Parathyroid adenoma (tissue), 2 donors: ENCODE data around the gene TAS2R20.
"Not testable (repeated sequence)": the region's sequence is repeated elsewhere in the genome, so short reads cannot be mapped to it uniquely, and the experiment has no call there.

Source experiments
- H2AFZ ChIP-seq: fragments of 300-600 bp; sonication (generic); one replicate; pipeline ENCODE4 v1.7.0; 2017; ENCODE audit warnings: antibody characterized with exemption, mild to moderate bottlenecking
- H3K27ac ChIP-seq: fragments of 300-600 bp; sonication (generic); one replicate; pipeline ENCODE4 v1.7.0; 2017
- H3K27me3 ChIP-seq: fragments of 300-600 bp; sonication (generic); one replicate; pipeline ENCODE4 v1.7.0; 2017; ENCODE audit warnings: low read length; ENCODE audit not compliant: control insufficient read depth, insufficient read depth
- H3K36me3 ChIP-seq: fragments of 300-600 bp; sonication (generic); one replicate; pipeline ENCODE4 v1.7.0; 2017; ENCODE audit warnings: low read length; ENCODE audit not compliant: control insufficient read depth, insufficient read depth
- H3K4me1 ChIP-seq: fragments of 300-600 bp; sonication (generic); one replicate; pipeline ENCODE4 v1.7.0; 2017; ENCODE audit warnings: control low read depth
- H3K4me2 ChIP-seq: fragments of 300-600 bp; sonication (generic); one replicate; pipeline ENCODE4 v1.7.0; 2017; ENCODE audit warnings: low read length
- H3K4me3 ChIP-seq: fragments of 300-600 bp; sonication (generic); one replicate; pipeline ENCODE4 v1.7.0; 2017; ENCODE audit warnings: low read depth, low read length
- H3K79me2 ChIP-seq: fragments of 300-600 bp; sonication (generic); one replicate; pipeline ENCODE4 v1.7.0; 2017; ENCODE audit warnings: control low read depth
- H3K9ac ChIP-seq: fragments of 300-600 bp; sonication (generic); one replicate; pipeline ENCODE4 v1.7.0; 2017; ENCODE audit warnings: mild to moderate bottlenecking
- H3K9me3 ChIP-seq: fragments of 300-600 bp; sonication (generic); one replicate; pipeline ENCODE4 v1.7.0; 2017; ENCODE audit warnings: low read length; ENCODE audit not compliant: control insufficient read depth
- CTCF ChIP-seq: fragments of 300-600 bp; sonication (generic); IDR thresholded peaks from one replicate; pipeline ENCODE4 v1.7.0; 2017; ENCODE audit warnings: antibody characterized with exemption, mild to moderate bottlenecking
- donor health status: primary hyperparathyroidism.

The TAS2R20 gene

GRCh38 chr12:10998204-10998603, at the start of gene TAS2R20:
TSS of gene TAS2R20 (minus strand) at chr12:10998304. CDS start at chr12:10997875, 429 bp downstream.
- H3K4me1 ChIP-seq, result no peaks in the 10 kb centered on the region
- H2AFZ ChIP-seq, result no peak within 1 kb of the TSS
- H3K4me3 ChIP-seq, result no peak within 1 kb of the TSS
- H3K36me3 ChIP-seq, result no peaks in the 10 kb centered on the region
- no peaks in the 10 kb centered on the region for H3K27me3 ChIP-seq
- H3K27ac ChIP-seq, result no peak within 1 kb of the TSS
- no peak for TF ChIP-seq CTCF
- H3K4me2 ChIP-seq, result no peak within 1 kb of the TSS
- no peaks in the 10 kb centered on the region for H3K79me2 ChIP-seq
- no peaks in the 10 kb centered on the region for H3K9me3 ChIP-seq
- H3K9ac ChIP-seq, result no peak within 1 kb of the TSS

- H3K27me3 ChIP-seq, H3K4me2 ChIP-seq, H3K36me3 ChIP-seq, H2AFZ ChIP-seq, H3K9ac ChIP-seq, H3K79me2 ChIP-seq, H3K27ac ChIP-seq, H3K9me3 ChIP-seq, H3K4me1 ChIP-seq, H3K4me3 ChIP-seq: not testable (repeated sequence)
These were observed 43.3 kb upstream of the TAS2R20 start for GRCh38 chr12:11041366-11041765.

- no peaks in the 10 kb centered on the region for H3K9me3 ChIP-seq
- no peak overlapping the region for H2AFZ ChIP-seq
- H3K4me3 ChIP-seq, result no peak overlapping the region
- no peaks in the 10 kb centered on the region for H3K36me3 ChIP-seq
- H3K27me3 ChIP-seq, result no peaks in the 10 kb centered on the region
- H3K4me2 ChIP-seq, result no peak overlapping the region
- H3K9ac ChIP-seq, result no peak overlapping the region
- no peak overlapping the region for H3K27ac ChIP-seq
- no peaks in the 10 kb centered on the region for H3K4me1 ChIP-seq
- no peak for TF ChIP-seq CTCF
- H3K79me2 ChIP-seq, result peaks cover 5% of the 10 kb centered on the region
These were observed 42.1 kb upstream of the TAS2R20 start for GRCh38 chr12:11040162-11040561.

GRCh38 chr12:11039171-11039570, 41.1 kb upstream of the TAS2R20 start:
- Histone ChIP-seq H3K4me1 (no peaks in the 10 kb centered on the region), H2AFZ (no peak overlapping the region), H3K27me3 (no peaks in the 10 kb centered on the region), H3K36me3 (no peaks in the 10 kb centered on the region), H3K4me3 (no peak overlapping the region), H3K79me2 (peaks cover under 1% of the 10 kb centered on the region), H3K4me2 (no peak overlapping the region), H3K9ac (no peak overlapping the region), H3K27ac (no peak overlapping the region), H3K9me3 (no peaks in the 10 kb centered on the region)
- TF ChIP-seq CTCF, result no peak

GRCh38 chr12:11033959-11034358, 35.9 kb upstream of the TAS2R20 start:
- not testable (repeated sequence) for H3K27ac ChIP-seq, H3K36me3 ChIP-seq, H3K4me1 ChIP-seq, H3K79me2 ChIP-seq, H2AFZ ChIP-seq, H3K27me3 ChIP-seq, H3K9ac ChIP-seq, H3K9me3 ChIP-seq, H3K4me3 ChIP-seq, H3K4me2 ChIP-seq

GRCh38 chr12:11031307-11031706, 33.2 kb upstream of the TAS2R20 start, which contains the start of gene TAS2R31:
TSS of gene TAS2R31 (minus strand) at chr12:11031407. CDS start at chr12:11031335, 72 bp downstream.
- Histone ChIP-seq H3K9ac (no peak within 1 kb of the TSS), H3K9me3 (no peaks in the 10 kb centered on the region), H3K4me1 (no peaks in the 10 kb centered on the region), H3K27ac (no peak within 1 kb of the TSS), H3K79me2 (peaks cover 2% of the 10 kb centered on the region), H3K27me3 (no peaks in the 10 kb centered on the region), H3K36me3 (no peaks in the 10 kb centered on the region), H2AFZ (no peak within 1 kb of the TSS), H3K4me3 (no peak within 1 kb of the TSS), H3K4me2 (no peak within 1 kb of the TSS)
- no peak for TF ChIP-seq CTCF
